ENCODE results near the gene GMCL1. TPM values are rescaled to one million over a fixed set of nuclear protein-coding genes. Genes with fewer than 3 reads are reported as not detected.
A peak's percentile ranks its signal among the peaks of the same experiment; 100 is the strongest.
"Not testable (repeated sequence)": the region's sequence is repeated elsewhere in the genome, so short reads cannot be mapped to it uniquely, and the experiment has no call there.

Gene GMCL1
- polyA plus RNA-seq, 1 experiment, result 2.1 TPM

DNA sequence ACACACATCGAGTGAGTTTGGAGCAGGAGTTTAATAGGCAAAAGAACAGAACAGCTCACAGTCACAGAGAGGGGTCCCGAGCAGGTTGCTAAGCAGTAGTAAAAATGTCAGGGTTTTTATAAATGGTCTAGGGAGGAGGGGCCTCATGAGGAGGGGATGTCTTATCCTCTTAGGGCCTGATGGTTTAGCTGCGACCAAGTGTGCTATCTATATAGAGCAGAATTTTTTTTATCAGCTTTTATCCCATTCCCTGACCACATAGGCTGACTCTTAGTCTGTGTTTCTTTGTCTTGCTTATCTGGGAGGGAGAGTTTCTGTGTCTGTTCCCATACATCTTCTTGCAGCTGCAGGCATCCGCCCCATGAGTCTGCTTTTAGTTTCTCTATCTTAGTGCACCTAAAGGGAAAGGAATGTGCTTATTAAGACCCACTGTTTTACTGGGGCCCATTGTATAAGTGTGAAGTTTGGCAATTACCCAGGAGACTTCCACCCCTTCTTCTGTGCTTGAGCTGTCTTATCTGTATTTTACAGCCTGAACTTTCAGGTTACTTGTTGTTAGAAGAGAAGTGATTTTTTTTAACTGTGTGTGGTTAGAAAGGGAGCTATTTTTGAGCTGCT is 30.4 kb upstream of the GMCL1 start:
- Histone ChIP-seq H3K4me3 (ENCODE audit: low read depth, low read length) (peak overlapping the region; percentile 33), H3K36me3 (ENCODE audit: control insufficient read depth, insufficient read depth, low read length) (no peaks in the 10 kb centered on the region), H3K27me3 (ENCODE audit: control insufficient read depth, insufficient read depth, low read length) (no peaks in the 10 kb centered on the region)
- DNase-seq (ENCODE audit: low read depth), result no peak
- TF ChIP-seq, protein P1, sequence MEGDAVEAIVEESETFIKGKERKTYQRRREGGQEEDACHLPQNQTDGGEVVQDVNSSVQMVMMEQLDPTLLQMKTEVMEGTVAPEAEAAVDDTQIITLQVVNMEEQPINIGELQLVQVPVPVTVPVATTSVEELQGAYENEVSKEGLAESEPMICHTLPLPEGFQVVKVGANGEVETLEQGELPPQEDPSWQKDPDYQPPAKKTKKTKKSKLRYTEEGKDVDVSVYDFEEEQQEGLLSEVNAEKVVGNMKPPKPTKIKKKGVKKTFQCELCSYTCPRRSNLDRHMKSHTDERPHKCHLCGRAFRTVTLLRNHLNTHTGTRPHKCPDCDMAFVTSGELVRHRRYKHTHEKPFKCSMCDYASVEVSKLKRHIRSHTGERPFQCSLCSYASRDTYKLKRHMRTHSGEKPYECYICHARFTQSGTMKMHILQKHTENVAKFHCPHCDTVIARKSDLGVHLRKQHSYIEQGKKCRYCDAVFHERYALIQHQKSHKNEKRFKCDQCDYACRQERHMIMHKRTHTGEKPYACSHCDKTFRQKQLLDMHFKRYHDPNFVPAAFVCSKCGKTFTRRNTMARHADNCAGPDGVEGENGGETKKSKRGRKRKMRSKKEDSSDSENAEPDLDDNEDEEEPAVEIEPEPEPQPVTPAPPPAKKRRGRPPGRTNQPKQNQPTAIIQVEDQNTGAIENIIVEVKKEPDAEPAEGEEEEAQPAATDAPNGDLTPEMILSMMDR (IDR thresholded peaks at IDR 0.05; ENCODE audit: insufficient read depth, low read depth, low read length), result no peak
- ChIA-PET POLR2A (interaction anchor here (0.6 kb wide), 1 partner anchor 27 kb away, joined by 3 read pairs; no protein-coding TSS in a partner anchor), CTCF (interaction anchor here (0.9 to 3.2 kb wide), 3 partner anchors 18 to 74 kb away, joined by 3 to 23 read pairs (median 4); no protein-coding TSS in a partner anchor)

DNA sequence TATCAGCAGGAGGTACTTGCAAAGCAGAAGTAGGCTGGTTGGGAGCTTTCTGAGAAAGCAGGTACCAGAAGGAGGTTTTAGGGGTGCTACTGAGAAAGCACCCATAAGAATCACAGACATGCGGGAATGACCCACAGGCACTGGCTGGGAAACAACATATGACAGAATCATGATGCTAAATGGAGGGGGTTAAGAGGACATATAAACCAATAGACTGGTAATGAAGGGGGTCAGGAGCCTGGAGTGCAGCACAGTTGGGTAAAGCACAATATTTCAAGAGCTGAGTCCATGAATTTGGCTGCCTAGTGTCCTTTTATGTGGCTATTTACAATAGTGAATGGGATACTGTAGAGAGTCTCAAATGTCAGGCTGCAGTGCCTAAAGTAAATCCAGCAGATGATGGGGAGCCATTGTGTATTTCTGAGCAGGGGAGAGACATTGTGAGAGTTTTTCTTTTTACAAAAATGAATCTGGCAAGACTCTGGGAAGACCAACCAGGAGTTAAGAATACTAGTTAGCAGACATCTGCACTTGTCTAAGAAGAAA is 27.6 kb upstream of the GMCL1 start:
- TF ChIP-seq, protein P1 (IDR thresholded peaks at IDR 0.05; ENCODE audit: insufficient read depth, low read depth, low read length), result no peak
- no peak for DNase-seq (ENCODE audit: low read depth)
- H3K27me3 ChIP-seq (ENCODE audit: control insufficient read depth, insufficient read depth, low read length), result no peaks in the 10 kb centered on the region
- peaks cover 3% of the 10 kb centered on the region; the same call in 1 of the 2 replicates for H3K36me3 ChIP-seq (ENCODE audit: control insufficient read depth, insufficient read depth, low read length)
- ChIA-PET POLR2A (no interaction called here), CTCF (interaction anchor here (0.6 to 3.2 kb wide), 5 partner anchors 8 to 323 kb away, joined by 3 to 23 read pairs (median 4); no protein-coding TSS in a partner anchor)
- H3K4me3 ChIP-seq (ENCODE audit: low read depth, low read length), result no peak overlapping the region

DNA sequence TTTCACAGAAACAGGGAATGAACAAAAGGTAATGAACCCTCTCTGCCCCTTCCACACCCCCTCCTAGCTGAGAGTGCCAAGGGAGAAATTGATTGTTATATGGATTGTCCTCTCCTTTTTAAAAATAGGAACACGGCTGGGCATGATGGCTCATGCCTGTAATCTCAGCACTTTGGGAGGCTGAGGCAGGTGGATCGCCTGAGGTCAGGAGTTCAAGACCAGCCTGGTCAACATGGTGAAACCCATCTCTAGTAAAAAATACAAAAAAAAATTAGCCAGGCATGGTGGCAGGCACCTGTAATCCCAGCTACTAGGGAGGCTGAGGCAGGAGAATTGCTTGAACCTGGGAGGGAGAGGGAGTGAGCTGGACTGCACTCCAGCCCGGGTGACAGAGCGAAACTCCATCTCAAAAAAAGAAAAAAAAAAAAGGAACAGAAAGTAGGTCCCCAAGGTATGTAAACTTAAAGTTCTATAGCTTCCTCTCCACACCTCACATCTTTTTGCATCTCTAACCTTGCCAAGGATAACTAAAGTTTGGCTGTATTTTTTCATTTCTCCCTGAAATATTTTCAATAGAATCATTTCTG is 26.6 kb upstream of the GMCL1 start:
- POLR2A ChIA-PET, result not testable (repeated sequence)

DNA sequence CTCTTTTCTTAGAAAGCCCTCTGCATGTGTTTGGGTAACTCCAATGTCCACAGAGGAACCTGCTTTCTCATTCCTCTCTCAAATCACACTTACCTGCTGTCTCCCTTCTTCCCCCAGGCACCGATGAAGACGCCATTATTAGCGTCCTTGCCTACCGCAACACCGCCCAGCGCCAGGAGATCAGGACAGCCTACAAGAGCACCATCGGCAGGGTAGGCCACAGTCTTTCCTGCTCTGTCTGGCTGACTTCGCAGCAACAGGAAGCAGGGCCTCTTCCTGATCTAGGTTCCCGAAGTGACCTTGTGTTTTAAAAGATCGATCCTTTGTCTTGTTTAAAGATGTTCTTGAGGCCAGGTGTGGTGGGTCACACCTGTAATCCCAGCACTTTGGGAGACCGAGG is 25.0 kb upstream of the GMCL1 start:
- no peak for DNase-seq (ENCODE audit: low read depth)
- Histone ChIP-seq H3K36me3 (ENCODE audit: control insufficient read depth, insufficient read depth, low read length) (peaks cover 3% of the 10 kb centered on the region; the same call in 1 of the 2 replicates), H3K27me3 (ENCODE audit: control insufficient read depth, insufficient read depth, low read length) (no peaks in the 10 kb centered on the region), H3K4me3 (ENCODE audit: low read depth, low read length) (no peak overlapping the region)
- ChIA-PET CTCF (interaction anchor here (3.0 kb wide), 1 partner anchor 13 kb away, joined by 20 read pairs; no protein-coding TSS in a partner anchor), POLR2A (no interaction called here)
- TF ChIP-seq, protein P1 (IDR thresholded peaks at IDR 0.05; ENCODE audit: insufficient read depth, low read depth, low read length), result no peak

More for the DNA sequence above, 26.6 kb upstream of the GMCL1 start:
- not testable (repeated sequence) for H3K4me3 ChIP-seq (ENCODE audit: low read depth, low read length); DNase-seq (ENCODE audit: low read depth); H3K27me3 ChIP-seq (ENCODE audit: control insufficient read depth, insufficient read depth, low read length); H3K36me3 ChIP-seq (ENCODE audit: control insufficient read depth, insufficient read depth, low read length)
- CTCF ChIA-PET, result interaction anchor here (1.1 to 2.3 kb wide), 2 partner anchors 12 to 14 kb away, joined by 3 to 9 read pairs; no protein-coding TSS in a partner anchor

DNA sequence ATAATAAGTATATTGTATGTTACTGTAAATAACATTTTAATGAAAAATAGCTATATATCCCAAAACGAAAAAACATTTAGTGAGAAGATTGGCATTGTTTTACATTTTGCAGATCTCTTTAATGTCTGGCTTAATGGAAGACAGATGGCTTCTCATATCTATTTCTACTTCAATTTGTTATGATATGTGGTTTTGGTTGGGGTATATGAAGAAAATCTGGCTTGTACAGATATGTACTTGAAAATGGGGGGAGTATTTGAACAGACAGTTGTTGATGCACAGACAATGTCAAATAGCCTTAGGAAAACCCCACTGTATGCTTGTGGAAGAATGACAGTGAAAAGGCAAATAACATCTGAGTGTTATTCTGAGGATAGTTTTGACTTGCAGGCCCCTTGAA is 23.6 kb upstream of the GMCL1 start:
- POLR2A ChIA-PET, result no interaction called here
- Histone ChIP-seq H3K27me3 (ENCODE audit: control insufficient read depth, insufficient read depth, low read length) (no peaks in the 10 kb centered on the region), H3K36me3 (ENCODE audit: control insufficient read depth, insufficient read depth, low read length) (peaks cover 7% of the 10 kb centered on the region), H3K4me3 (ENCODE audit: low read depth, low read length) (no peak overlapping the region)
- TF ChIP-seq, protein P1 (IDR thresholded peaks at IDR 0.05; ENCODE audit: insufficient read depth, low read depth, low read length), result no peak
- DNase-seq (ENCODE audit: low read depth), result no peak
- CTCF ChIA-PET, result interaction anchor here (0.9 to 3.0 kb wide), 3 partner anchors 11 to 81 kb away, joined by 3 to 20 read pairs (median 6); no protein-coding TSS in a partner anchor
